ENCODE measurements around the gene GLA. TPM values are rescaled to one million over a fixed set of nuclear protein-coding genes. Genes with fewer than 3 reads are reported as not detected.

The GLA gene
- total and polyA plus RNA-seq, 2 of the 8 experiments (the other 6 are each of a cell fraction or from before 2014, with no cell fraction given), result 33.6 to 47.3 TPM

- TF ChIP-seq USF2 (IDR thresholded peaks at IDR 0.05; ENCODE audit: low read length) (no peak), RNF2 (IDR thresholded peaks at IDR 0.05; ENCODE audit: borderline replicate concordance, low read depth, low read length, missing control alignments, poor library complexity, severe bottlenecking) (no peak), TBP (IDR thresholded peaks at IDR 0.05; ENCODE audit: low read depth, low read length) (peak; percentile 97), ZNF274 (IDR thresholded peaks at IDR 0.05; ENCODE audit: borderline replicate concordance, extremely low read depth, low read length) (no peak)
Observed at GRCh38 chrX:101390664-101391525, 16.8 kb downstream of the GLA start, which contains the start of gene RPL36A (continued).
